Measurements from ENCODE around the gene YIPF7. TPM values are rescaled to one million over a fixed set of nuclear protein-coding genes. Genes with fewer than 3 reads are reported as not detected.

Gene YIPF7
- total RNA-seq, 2 experiments from 2014 or later = not detected

GRCh38 chr4:44660396-44660795 is 9.0 kb upstream of the YIPF7 start:
- Mint-ChIP-seq H3K4me3 (no peak overlapping the region), H3K36me3 (no peaks in the 10 kb centered on the region), H3K27ac (no peak overlapping the region), H3K9me3 (no peaks in the 10 kb centered on the region), H3K27me3 (peaks cover 11% of the 10 kb centered on the region), H3K4me1 (no peaks in the 10 kb centered on the region)
- no peak for DNase-seq

GRCh38 chr4:44652002-44652401 is 577 bp upstream of the YIPF7 start:
- no peak overlapping the region for H3K4me3 Mint-ChIP-seq
- H3K4me1 Mint-ChIP-seq = no peaks in the 10 kb centered on the region
- H3K27ac Mint-ChIP-seq = no peak overlapping the region
- no peaks in the 10 kb centered on the region for H3K36me3 Mint-ChIP-seq
- no peak for DNase-seq
- peaks cover 6% of the 10 kb centered on the region for H3K27me3 Mint-ChIP-seq
- no peaks in the 10 kb centered on the region for H3K9me3 Mint-ChIP-seq

GRCh38 chr4:44646151-44646550 is 5.3 kb downstream of the YIPF7 start:
- peaks cover 3% of the 10 kb centered on the region for H3K36me3 Mint-ChIP-seq
- peaks cover 9% of the 10 kb centered on the region for H3K9me3 Mint-ChIP-seq
- peaks cover 8% of the 10 kb centered on the region for H3K27me3 Mint-ChIP-seq
- no peak for DNase-seq
- H3K4me1 Mint-ChIP-seq = no peaks in the 10 kb centered on the region
- no peak overlapping the region for H3K27ac Mint-ChIP-seq
- no peak overlapping the region for H3K4me3 Mint-ChIP-seq

GRCh38 chr4:44638091-44638490 is 13.3 kb downstream of the YIPF7 start:
- Mint-ChIP-seq H3K4me3 (no peak overlapping the region), H3K27ac (no peak overlapping the region), H3K36me3 (no peaks in the 10 kb centered on the region), H3K9me3 (peaks cover 5% of the 10 kb centered on the region), H3K4me1 (no peaks in the 10 kb centered on the region), H3K27me3 (peaks cover 10% of the 10 kb centered on the region)
- no peak for DNase-seq

- Mint-ChIP-seq H3K4me3 (no peak overlapping the region), H3K27me3 (peaks cover 12% of the 10 kb centered on the region), H3K9me3 (no peaks in the 10 kb centered on the region), H3K36me3 (no peaks in the 10 kb centered on the region), H3K27ac (no peak overlapping the region), H3K4me1 (peaks cover 1% of the 10 kb centered on the region)
- no peak for DNase-seq
Observed at GRCh38 chr4:44632733-44633132, 18.7 kb downstream of the YIPF7 start.

- peaks cover 13% of the 10 kb centered on the region for H3K27me3 Mint-ChIP-seq
- H3K9me3 Mint-ChIP-seq = no peaks in the 10 kb centered on the region
- H3K27ac Mint-ChIP-seq = no peak overlapping the region
- DNase-seq = no peak
- peaks cover 1% of the 10 kb centered on the region for H3K4me1 Mint-ChIP-seq
- H3K36me3 Mint-ChIP-seq = no peaks in the 10 kb centered on the region
- H3K4me3 Mint-ChIP-seq = no peak overlapping the region
Observed at GRCh38 chr4:44632089-44632488, 19.3 kb downstream of the YIPF7 start.

- peaks cover 5% of the 10 kb centered on the region for H3K27me3 Mint-ChIP-seq
- peaks cover 1% of the 10 kb centered on the region for H3K4me1 Mint-ChIP-seq
- DNase-seq = peak; percentile 17
- no peak overlapping the region for H3K27ac Mint-ChIP-seq
- no peaks in the 10 kb centered on the region for H3K9me3 Mint-ChIP-seq
- no peaks in the 10 kb centered on the region for H3K36me3 Mint-ChIP-seq
- no peak overlapping the region for H3K4me3 Mint-ChIP-seq
Observed at GRCh38 chr4:44629280-44629866, 22.1 kb downstream of the YIPF7 start.

GRCh38 chr4:44623676-44624075 is 27.7 kb downstream of the YIPF7 start:
- Mint-ChIP-seq H3K36me3 (no peaks in the 10 kb centered on the region), H3K4me3 (no peak overlapping the region), H3K9me3 (no peaks in the 10 kb centered on the region)

GRCh38 chr4:44616621-44617020 is 34.8 kb downstream of the YIPF7 start:
- Mint-ChIP-seq H3K9me3 (no peaks in the 10 kb centered on the region), H3K4me1 (no peaks in the 10 kb centered on the region), H3K27ac (no peak overlapping the region), H3K36me3 (no peaks in the 10 kb centered on the region), H3K27me3 (no peaks in the 10 kb centered on the region), H3K4me3 (no peak overlapping the region)
- DNase-seq = no peak

More at GRCh38 chr4:44623676-44624075, 27.7 kb downstream of the YIPF7 start:
- Mint-ChIP-seq H3K4me1 (no peaks in the 10 kb centered on the region), H3K27ac (no peak overlapping the region), H3K27me3 (peaks cover 5% of the 10 kb centered on the region)
- DNase-seq = no peak

- no peak for DNase-seq
- H3K27ac Mint-ChIP-seq = no peak overlapping the region
- H3K36me3 Mint-ChIP-seq = no peaks in the 10 kb centered on the region
- no peak overlapping the region for H3K4me3 Mint-ChIP-seq
- H3K4me1 Mint-ChIP-seq = no peaks in the 10 kb centered on the region
- H3K9me3 Mint-ChIP-seq = peaks cover 7% of the 10 kb centered on the region
- H3K27me3 Mint-ChIP-seq = no peaks in the 10 kb centered on the region
Observed at GRCh38 chr4:44583393-44583792, 68.0 kb downstream of the YIPF7 start.

GRCh38 chr4:44580231-44580630 is 71.2 kb downstream of the YIPF7 start:
- Mint-ChIP-seq H3K27ac (no peak overlapping the region), H3K27me3 (no peaks in the 10 kb centered on the region), H3K9me3 (peaks cover 7% of the 10 kb centered on the region)

GRCh38 chr4:44578954-44579353 is 72.5 kb downstream of the YIPF7 start:
- no peak overlapping the region for H3K4me3 Mint-ChIP-seq

More at GRCh38 chr4:44580231-44580630, 71.2 kb downstream of the YIPF7 start:
- Mint-ChIP-seq H3K4me3 (no peak overlapping the region), H3K4me1 (no peaks in the 10 kb centered on the region), H3K36me3 (no peaks in the 10 kb centered on the region)
- DNase-seq = no peak

More at GRCh38 chr4:44578954-44579353, 72.5 kb downstream of the YIPF7 start:
- DNase-seq = no peak
- Mint-ChIP-seq H3K36me3 (no peaks in the 10 kb centered on the region), H3K4me1 (no peaks in the 10 kb centered on the region), H3K27me3 (no peaks in the 10 kb centered on the region), H3K27ac (no peak overlapping the region), H3K9me3 (peaks cover 5% of the 10 kb centered on the region)

Other genes with a start within 250 kb of the YIPF7 start
- not detected for gene KCTD8, start 202.8 kb downstream of the YIPF7 start, total RNA-seq
- 10 to 100 TPM; 52.2 to 54.1 TPM for gene GUF1, start 26.8 kb upstream of the YIPF7 start, total RNA-seq
- gene GNPDA2, start 74.9 kb upstream of the YIPF7 start, total RNA-seq = 10 to 100 TPM; 19.0 to 21.2 TPM